Activated T-cell treated with anti-CD3 and anti-CD28 coated beads for 24 hours (primary cell): ENCODE measurements around the gene CAPSL.
"Not testable (repeated sequence)": the region's sequence is repeated elsewhere in the genome, so short reads cannot be mapped to it uniquely, and the experiment has no call there.

Experiments
- DNase-seq: peaks from one replicate; pipeline ENCODE4 v3.0.0-alpha.2; 2020; ENCODE audit warnings: low read depth

Gene CAPSL

DNA sequence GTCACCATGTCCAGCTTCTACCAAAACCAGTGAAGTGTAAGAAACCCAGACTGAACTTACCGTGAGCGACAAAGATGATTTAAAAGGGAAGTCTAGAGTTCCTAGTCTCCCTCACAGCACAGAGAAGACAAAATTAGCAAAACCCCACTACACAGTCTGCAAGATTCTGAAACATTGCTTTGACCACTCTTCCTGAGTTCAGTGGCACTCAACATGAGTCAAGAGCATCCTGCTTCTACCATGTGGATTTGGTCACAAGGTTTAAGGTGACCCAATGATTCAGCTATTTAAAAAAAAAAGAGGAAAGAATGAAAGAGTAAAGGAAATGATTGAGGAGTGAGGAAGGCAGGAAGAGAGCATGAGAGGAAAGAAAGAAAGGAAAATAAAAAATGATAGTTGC lies 62.0 kb downstream of the CAPSL start:
- no peak for DNase-seq

DNA sequence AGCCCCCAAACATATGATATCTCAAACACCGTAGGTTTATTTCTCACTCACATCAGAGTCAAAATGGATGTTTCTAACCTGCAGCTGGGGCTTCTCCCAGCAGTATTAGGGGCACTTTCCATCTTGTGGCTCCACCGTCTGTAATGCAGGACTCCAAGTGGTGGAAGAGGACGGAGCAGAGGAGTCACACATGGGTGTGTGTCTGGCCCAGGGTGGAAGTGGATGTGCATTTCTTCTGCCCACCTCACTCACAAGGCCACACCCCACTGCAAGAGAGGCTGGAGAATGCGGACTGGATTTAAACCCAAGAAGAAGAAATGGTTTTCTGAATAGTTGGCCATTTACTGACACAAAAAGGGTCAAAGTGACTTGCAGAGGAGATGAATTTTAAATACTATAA lies 67.8 kb downstream of the CAPSL start:
- no peak for DNase-seq

DNA sequence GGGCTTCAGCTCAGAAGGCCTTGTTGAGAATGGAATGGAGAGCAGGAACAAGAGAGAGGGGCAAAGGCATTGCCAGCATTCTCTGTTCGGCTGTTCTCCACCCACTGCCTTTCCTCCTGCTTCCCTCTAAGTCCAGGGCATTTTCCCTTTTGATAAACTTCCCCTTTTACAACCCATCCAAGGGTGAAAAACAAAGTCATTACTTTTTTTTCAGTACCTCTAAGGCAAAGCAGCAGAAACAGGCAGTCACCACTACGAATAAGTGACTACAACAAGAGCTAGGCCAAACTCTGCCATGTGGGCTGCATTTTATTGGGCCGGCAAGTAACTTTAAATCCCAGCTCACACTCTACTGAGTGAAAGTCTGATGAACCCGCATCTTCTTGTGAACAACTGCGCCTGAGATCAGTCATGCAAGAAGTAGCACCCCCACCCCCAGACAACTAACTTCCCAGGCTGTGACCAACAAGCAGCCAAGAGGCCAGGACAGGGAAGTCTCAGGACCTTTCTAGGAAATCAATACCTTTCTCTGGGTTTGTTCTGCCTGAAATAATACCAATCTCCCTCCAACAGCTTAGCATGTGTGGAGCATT lies 68.6 kb downstream of the CAPSL start:
- DNase-seq = no peak

DNA sequence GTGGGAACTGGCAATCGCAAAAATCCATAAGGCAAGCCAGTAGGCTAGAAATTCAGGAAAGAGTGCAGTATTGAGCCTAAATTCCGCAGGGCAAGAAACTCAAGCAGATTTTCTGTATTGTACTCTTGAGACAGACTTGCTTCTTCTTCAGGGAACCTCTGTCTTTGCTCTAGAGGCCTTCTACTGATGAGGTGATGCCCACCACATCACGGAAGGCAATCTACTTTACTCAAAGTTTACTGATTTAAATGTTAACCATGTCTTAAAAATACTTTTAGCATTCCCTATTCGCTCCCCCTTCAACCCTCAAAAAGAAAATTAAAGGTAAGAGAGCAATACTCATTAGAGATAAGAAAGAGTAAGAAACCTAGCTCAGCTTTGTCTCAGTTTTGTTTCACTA lies 70.4 kb downstream of the CAPSL start:
- DNase-seq = no peak

DNA sequence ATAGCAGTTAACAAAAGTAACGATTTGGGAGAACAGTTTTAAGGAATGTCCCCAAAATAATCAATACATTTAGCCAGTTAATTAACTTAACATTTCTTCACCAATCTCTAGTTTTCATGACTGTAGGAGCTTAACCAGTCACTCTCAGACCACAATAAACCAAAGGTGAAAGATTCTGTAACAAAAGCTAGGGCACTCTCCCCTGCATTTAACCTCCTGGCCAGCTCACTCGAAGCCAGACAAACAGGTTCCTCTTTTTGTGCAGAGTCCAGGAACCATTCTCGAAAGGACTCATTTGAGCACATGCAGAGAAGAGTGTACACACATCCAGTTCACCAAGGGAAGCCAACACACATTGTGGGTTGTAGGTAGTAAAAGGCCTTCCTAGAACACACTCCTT lies 75.3 kb downstream of the CAPSL start:
- DNase-seq = no peak

DNA sequence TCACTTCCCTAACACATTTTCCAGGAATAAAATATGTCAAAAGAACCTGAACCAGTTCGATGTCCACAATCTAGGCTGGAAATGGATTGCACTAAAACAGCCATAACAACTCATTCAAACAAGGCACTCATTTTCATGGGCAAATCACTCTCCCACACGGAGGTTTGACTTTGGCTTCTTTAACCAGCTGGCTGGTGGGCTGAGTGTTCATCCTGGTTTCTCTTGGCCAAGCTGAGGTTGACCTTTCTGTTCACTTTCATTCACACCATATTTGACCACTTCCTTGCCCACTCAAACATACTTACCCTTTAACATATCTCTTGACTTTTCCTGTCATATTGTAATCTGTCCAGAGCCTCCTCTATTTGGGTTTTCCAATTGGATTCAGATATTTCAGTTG lies 76.3 kb downstream of the CAPSL start:
- DNase-seq = no peak

DNA sequence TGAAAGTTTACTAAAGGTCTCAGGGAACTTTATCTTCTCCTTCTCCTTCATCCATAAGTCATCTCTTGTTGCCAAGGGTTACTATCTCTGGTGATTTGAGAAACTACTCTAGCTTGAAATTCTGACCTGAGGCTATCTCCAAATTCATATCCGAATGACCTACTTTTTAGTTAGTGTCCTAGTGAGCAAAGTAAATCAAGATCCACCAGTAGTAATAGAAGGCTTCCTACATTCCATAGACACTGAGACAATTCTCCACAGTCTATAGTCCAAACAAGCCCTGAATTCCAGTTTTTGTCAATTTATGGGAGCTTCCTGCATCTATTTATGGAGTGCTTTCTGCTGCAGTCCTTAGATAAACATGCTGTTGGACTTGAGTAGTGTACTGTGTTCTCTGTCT lies 76.7 kb downstream of the CAPSL start:
- no peak for DNase-seq

DNA sequence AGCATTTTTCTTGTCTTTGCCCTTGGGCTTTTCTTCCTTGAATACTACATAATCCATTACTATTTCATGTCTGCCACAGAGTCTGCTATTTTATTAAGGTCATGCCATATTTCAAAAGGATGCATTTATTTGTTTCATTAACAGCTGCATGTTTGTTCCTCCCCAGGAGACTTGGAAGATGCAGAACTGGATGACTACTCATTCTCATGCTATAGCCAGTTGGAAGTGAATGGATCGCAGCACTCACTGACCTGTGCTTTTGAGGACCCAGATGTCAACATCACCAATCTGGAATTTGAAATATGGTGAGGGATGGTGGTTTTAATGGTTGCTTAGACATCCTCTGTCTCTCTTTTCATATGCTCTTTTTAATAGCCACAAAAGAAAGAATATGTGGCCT lies 77.7 kb downstream of the CAPSL start:
- no peak for DNase-seq

DNA sequence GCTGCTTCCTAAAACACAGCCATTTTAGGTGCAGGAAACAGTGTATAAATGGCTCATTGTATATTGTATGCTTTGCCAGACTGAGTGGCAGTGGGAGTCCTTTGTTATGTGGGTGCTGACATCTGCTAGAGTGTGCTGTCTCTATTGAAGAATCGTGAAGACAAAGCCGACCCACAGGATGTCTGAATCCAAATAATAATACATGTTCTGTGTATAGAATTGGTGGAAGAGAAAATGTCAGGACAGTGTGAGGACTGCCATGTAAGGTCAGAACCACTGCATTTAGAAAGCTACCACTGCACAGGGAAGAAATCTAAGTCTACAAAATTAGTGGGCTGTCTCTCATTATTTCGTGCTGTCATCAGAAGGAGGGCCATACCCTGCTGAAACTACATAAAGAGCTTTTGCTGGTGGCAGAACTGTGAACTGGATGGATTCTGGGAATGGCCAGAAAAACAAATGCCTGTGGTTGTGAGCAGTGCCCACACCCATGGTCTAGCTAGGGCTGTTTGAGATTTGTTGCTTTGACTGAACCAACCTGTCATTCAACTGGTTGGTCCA lies 79.2 kb downstream of the CAPSL start:
- DNase-seq = no peak

DNA sequence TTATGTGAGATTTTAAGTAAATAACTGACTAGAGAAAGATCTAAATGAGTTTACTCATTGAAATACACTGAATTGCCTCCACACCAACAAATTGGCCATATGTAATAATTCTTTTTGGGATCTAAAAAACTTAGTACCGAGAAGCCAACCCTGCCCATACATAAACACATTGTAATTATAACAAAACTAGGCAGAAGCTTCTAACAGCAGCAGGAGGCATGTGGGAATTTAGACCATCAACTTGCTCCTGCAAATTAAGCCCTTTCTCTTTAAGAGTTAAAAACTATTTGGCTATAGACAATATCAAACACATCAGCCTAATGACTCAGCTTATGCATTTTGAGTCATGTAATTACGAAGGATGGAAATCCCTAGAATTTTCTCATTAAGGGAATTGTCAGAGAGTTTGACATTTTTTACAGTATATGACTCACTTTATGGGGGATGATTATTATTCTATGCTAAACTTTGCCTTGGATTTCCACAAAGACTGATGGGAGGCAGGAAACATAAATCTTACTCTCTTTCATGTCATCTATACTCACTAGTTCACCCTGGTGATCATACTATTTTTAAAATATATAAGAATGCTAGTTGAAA lies 80.7 kb downstream of the CAPSL start:
- no peak for DNase-seq

DNA sequence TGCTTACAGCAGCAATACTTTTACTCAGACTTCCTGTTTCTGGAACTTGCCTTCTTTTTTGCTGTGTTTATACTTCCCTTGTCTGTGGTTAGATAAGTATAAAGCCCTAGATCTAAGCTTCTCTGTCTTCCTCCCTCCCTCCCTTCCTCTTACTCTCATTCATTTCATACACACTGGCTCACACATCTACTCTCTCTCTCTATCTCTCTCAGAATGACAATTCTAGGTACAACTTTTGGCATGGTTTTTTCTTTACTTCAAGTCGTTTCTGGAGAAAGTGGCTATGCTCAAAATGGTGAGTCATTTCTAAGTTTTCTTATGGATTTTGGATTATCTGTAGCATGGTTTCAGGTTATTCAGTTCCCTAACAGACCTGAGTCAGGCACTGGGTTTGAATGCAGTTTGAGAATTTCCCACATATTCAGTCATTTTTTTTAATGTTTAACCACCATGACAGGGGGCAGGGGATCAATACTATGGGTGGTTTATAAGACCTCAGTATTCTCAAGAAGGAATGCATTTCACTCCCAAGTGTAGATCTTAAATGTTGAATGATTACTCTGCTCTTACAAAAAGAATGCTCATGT lies 81.6 kb downstream of the CAPSL start, which contains the start of gene IL7R:
Gene IL7R (plus strand): TSS at position 127 of the 587 bp plus-strand sequence. CDS start 87 bp downstream, at position 214.
- DNase-seq = no peak

DNA sequence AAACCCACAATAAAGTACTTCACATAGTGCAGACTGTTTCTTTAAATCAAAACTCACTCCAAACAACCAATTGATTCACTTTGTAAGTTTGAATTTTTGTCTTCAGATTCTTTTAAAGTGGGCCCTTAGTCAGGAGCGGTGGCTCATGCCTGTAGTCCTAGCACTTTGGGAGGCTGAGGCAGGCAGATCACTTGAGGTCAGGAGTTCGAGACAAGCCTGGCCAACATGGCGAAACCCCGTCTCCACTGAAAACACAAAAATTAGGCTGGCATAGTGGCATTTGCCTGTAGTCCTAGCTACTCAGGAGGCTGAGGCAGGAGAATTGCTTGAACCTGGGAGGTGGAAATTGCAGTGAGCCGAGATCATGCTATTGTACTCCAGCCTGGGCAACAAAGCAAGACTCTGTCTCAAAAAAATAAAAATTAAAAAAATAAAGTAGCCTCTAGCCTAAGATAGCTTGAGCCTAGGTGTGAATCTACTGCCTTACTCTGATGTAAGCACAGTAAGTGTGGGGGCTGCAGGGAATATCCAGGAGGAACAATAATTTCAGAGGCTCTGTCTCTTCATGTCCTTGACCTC lies 82.1 kb downstream of the CAPSL start:
- not testable (repeated sequence) for DNase-seq

DNA sequence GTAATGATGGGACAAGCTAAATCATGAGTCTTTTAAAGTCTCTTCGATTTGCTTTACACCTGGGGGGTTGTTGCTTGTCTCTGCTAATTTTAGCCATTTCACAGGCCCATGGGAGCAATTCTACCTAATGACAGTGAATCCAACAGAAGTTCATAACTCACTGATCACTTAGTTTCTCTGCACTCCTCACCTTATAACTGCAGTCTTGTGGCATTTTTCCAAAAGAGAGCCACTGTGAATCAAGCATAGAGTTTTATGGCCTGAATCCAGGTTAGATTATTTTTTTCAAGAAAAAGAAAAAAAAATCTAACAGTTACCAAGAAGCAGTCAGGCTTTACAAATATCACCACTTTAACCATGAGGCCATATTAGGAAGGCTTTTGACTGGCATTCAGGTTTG lies 83.2 kb downstream of the CAPSL start:
- DNase-seq = no peak
